Hypothalamus (tissue), 51 donors: ENCODE measurements around the gene TSPYL2.

Source experiments
- DNase-seq, 51 donors: peaks; one replicate each; lab custom pipeline; 2025; lab: John Stamatoyannopoulos, UW

The TSPYL2 gene

GRCh38 chrX:53078943-53079342 lies 3.2 kb upstream of the TSPYL2 start:
- DNase-seq: no peak

- peak in 3 of 51 donors; percentile 3 to 50 (median 5) for DNase-seq
Observed at GRCh38 chrX:53080628-53081580, 1.3 kb upstream of the TSPYL2 start.

GRCh38 chrX:53082773-53083616 lies 828 bp downstream of the TSPYL2 start:
- DNase-seq: peak in 2 of 51 donors; percentile 11 to 15

- no peak for DNase-seq
Observed at GRCh38 chrX:53084043-53084570, 1.9 kb downstream of the TSPYL2 start.

DNA sequence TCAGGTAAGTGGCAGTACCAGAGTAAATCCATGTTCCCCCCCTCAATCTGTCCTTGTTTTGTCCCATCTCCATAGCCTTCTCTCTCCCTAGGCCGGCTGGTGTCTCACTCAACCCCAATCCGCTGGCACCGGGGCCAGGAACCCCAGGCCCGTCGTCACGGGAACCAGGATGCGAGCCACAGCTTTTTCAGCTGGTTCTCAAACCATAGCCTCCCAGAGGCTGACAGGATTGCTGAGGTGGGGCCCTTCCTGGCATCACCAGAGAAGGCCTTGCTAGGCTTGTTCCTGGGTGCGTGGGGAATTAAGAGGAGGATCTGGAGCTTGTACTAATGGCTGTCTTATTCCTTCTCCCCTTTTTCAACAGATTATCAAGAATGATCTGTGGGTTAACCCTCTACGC lies 2.7 kb downstream of the TSPYL2 start:
- peak in 1 of 51 donors; percentile 2 for DNase-seq

- DNase-seq: no peak
Observed at GRCh38 chrX:53085661-53086229, 3.6 kb downstream of the TSPYL2 start.

- peak in 18 of 51 donors; percentile 1 to 58 (median 36) for DNase-seq
Observed at GRCh38 chrX:53086464-53086863, 4.3 kb downstream of the TSPYL2 start.

DNA sequence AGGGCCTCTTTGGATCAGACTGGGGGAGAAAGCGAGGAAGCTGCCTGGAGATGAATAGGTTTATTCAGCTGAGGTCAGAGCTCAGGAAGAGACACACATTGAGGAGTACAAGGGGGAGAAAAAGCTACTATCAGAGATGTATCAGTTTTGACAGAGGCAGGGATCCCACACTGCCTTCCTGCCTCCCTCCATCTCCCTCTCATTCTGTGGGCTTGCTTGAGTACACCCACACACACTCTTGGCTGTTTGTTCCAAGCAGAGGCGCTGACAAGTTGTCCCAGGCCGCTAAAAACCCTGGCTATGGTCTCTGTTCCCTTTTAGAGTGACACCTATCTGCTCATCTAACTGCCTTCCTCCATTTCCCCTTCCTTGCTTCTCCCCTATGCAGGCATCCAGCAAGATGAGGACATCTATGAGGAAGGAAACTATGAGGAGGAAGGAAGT lies 5.2 kb downstream of the TSPYL2 start:
- peak in 3 of 51 donors; percentile 9 to 42 (median 12) for DNase-seq

- DNase-seq: peak in 45 of 51 donors; percentile 6 to 84 (median 49)
Observed at GRCh38 chrX:53088136-53088974, 6.2 kb downstream of the TSPYL2 start.

GRCh38 chrX:53089224-53089842 lies 7.2 kb downstream of the TSPYL2 start:
- DNase-seq: peak in 22 of 51 donors; percentile 2 to 79 (median 28)

DNA sequence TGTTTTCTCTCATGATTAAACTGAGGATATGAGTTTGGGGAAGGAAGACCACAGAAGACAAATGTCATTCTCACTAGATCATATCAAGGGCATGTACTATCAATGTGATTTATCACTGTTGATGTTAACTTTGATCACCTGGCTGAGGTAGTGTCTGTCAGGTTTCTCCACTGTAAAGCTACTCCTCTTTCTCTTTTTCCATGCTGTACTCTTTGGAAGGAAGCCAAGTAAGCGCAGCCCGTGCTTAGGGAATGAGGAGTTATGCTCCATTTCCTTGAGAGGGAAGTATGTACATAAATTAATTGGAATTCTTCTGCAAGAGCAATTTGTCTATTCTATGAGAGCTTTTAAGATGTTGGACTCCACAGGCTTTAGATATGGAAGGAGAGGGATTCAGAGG lies 7.8 kb downstream of the TSPYL2 start:
- no peak for DNase-seq

DNA sequence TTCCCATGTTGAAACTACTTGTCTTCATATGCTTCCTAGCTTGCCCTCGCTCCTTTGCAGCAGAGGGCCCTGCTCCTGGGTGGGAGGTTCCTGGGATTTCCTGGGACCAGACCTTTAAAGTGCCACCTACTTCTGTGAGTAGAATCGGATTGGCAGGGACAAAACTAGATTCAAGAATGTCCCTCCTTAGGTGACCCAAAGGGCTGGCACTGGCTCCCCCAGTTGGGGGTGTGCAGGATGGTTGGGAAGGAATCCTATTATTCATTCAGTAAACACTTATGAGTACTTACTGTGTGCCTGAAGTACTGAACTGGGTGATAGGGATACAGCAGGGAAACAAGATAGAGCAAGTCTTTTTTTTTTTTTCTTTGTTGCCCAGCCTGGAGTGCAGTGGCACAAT lies 9.2 kb downstream of the TSPYL2 start:
- no peak for DNase-seq

DNA sequence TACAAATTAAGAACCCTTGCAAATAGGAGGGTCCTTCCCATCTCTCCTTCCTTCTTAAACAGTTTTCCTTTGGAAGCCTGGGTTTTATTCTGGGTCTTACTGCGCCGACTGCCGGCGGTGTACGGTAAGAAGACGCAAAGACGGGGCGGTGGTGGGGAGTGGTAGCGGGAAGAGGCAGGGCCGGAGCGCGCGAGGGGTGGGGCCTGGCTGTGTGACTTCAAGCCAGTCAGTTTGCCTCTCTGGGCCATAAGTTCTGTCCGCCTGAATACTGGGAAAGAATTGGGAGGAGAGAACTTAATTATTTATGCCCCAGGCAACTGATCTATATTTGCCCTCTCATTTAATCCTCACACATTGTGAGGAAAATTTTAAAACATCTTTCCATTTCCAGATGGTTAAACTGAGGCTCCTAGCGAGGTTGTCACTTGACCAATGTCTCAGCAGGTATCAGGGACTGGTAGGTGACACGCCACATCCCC lies 11.0 kb downstream of the TSPYL2 start:
- DNase-seq: peak in 38 of 51 donors; percentile 3 to 64 (median 34)

DNA sequence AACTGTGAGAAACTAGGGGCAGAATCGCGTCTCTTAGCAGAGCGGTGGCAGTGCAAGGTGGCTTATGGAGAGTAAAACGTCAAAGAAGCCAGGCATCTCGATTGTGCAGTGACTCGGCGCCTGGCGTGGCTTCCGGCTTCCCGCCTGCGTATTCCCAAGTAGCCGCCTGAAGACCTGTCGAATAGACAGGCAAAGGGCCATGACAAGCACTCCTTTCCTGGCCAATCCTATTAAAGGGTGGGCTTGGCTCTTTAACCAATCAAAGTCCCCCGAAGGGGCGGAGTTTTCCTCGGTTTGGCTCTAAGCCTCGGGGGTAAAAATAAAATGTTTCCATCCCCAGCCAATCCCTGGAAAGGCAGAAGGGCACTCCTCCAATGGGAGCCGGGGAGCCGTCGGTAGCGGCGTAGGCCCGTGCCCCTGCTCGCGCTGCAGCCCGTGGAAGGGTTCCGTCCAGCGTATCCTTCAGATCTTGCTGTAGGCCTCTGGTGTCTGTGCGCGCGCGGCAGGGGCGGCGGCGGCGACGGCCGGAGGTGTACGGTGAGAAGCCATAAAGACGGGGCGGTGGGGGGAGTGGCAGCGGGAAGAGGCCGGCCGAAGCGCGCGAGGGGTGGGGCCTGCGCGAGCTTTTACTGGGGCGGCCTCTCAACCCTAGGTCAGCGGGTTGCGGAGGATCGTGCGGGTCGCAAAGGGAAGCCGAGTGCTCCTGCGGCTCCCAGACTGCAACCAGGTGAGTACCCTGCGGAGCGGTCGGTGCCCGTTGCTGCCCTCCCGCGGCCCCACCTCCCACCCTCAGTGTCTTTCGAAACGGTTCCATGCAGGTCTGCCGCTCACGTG lies 11.8 kb downstream of the TSPYL2 start, which contains the start of gene KANTR:
KANTR (plus strand) TSS at position 395 of the 834 bp plus-strand sequence. CDS start 30,131 bp downstream, outside the sequence.
- peak; percentile 12 to 91 (median 74) for DNase-seq

DNA sequence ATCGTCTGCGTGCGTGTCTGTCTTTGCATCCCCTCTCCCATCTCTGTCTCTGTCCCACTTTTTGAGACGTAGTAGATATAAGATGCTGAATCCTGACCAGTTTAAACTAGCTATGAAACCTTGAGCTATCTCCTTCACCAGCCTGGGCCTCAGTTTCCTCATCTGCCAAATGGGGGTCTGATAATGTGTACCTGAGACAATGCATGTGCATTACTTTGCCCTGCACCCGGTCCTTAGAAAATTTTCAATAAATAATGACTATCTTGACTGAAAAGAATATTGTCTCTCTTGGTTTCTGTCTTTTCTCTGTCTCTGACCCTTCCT lies 12.4 kb downstream of the TSPYL2 start:
- DNase-seq: no peak

DNA sequence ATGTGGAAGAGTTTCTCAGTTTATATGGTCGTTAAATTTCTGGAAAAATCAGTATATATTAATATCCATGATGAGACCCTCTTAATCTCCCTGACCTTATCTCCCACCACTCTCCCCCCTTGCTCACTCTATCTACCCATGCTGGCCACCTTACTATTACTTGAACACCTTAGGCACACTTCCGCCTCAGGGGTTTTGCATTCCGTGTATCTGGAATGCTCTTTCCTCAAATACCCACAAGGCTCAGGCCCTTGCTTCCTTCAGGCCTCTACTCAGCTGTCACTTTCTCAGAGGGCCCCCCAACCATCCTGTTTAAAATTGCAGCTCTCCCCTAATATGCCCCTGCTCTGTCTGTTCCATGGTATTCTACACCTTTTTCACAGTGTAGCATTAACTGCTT lies 13.6 kb downstream of the TSPYL2 start:
- DNase-seq: no peak

- DNase-seq: no peak
Observed at GRCh38 chrX:53114864-53115549, 32.8 kb downstream of the TSPYL2 start.

GRCh38 chrX:53115550-53115874 lies 33.3 kb downstream of the TSPYL2 start:
- no peak for DNase-seq
